Kidney epithelial cell (primary cell): Measurements from ENCODE around the gene LGALS1. TPM values are rescaled to one million over a fixed set of nuclear protein-coding genes. Genes with fewer than 3 reads are reported as not detected.

Experiments
- DNase-seq: peaks from one replicate; pipeline ENCODE4 v3.0.0-alpha.2; 2010; ENCODE audit warnings: low read depth
- H3K27me3 ChIP-seq: 2 replicates; pipeline ENCODE4 v1.6.0; 2011; ENCODE audit warnings: low read length; ENCODE audit not compliant: control insufficient read depth, insufficient read depth
- H3K36me3 ChIP-seq: 2 replicates; pipeline ENCODE4 v1.5.1; 2011; ENCODE audit warnings: low read length; ENCODE audit not compliant: control insufficient read depth, insufficient read depth
- H3K4me3 ChIP-seq: 2 replicates; pipeline ENCODE4 v1.5.1; 2011; ENCODE audit warnings: low read depth, mild to moderate bottlenecking, control low read depth, low read length
- CTCF ChIP-seq: IDR thresholded peaks from 2 replicates; pipeline ENCODE4 v1.5.1; 2011; ENCODE audit warnings: mild to moderate bottlenecking, moderate library complexity, low read length, control low read depth, inconsistent platforms; ENCODE audit not compliant: insufficient read depth, poor library complexity, severe bottlenecking
- total RNA-seq: library from RNA; depleted of rRNA; stranded (reverse); fragments of >200 nt; gene quantifications from 2 replicates; pipeline ENCODE4 v1.2.3, GENCODE V29; 2015

LGALS1 gene
- total RNA-seq, 1 donor from 2014 or later, result 806 TPM

- Histone ChIP-seq H3K27me3 (no peaks in the 10 kb centered on the region), H3K4me3 (peak overlapping the region; percentile 73), H3K36me3 (no peaks in the 10 kb centered on the region)
- no peak for DNase-seq
- TF ChIP-seq CTCF, result no peak
These were observed 16.2 kb upstream of the LGALS1 start for GRCh38 chr22:37659066-37659896.

- H3K4me3 ChIP-seq, result peak overlapping the region; percentile 73
- no peaks in the 10 kb centered on the region for H3K36me3 ChIP-seq
- H3K27me3 ChIP-seq, result no peaks in the 10 kb centered on the region
- no peak for TF ChIP-seq CTCF
- DNase-seq, result no peak
These were observed 15.3 kb upstream of the LGALS1 start for GRCh38 chr22:37659897-37660708.

GRCh38 chr22:37660709-37661045 lies 14.8 kb upstream of the LGALS1 start:
- no peak for DNase-seq
- H3K36me3 ChIP-seq, result peaks cover under 1% of the 10 kb centered on the region
- TF ChIP-seq CTCF, result no peak
- H3K27me3 ChIP-seq, result no peaks in the 10 kb centered on the region
- H3K4me3 ChIP-seq, result no peak overlapping the region

GRCh38 chr22:37661160-37661924 lies 14.1 kb upstream of the LGALS1 start:
- Histone ChIP-seq H3K27me3 (no peaks in the 10 kb centered on the region), H3K4me3 (no peak overlapping the region), H3K36me3 (peaks cover 1% of the 10 kb centered on the region)
- DNase-seq, result no peak
- peak; percentile 57 for TF ChIP-seq CTCF

- no peak for DNase-seq
- no peaks in the 10 kb centered on the region for H3K27me3 ChIP-seq
- peaks cover 1% of the 10 kb centered on the region for H3K36me3 ChIP-seq
- no peak overlapping the region for H3K4me3 ChIP-seq
- TF ChIP-seq CTCF, result no peak
These were observed 13.4 kb upstream of the LGALS1 start for GRCh38 chr22:37662039-37662438.
